ENCODE results near the gene ORC4.

The ORC4 gene

GRCh38 chr2:148020111-148021058, at the start of gene ORC4:
Gene ORC4 (minus strand): TSS chr2:148020737. CDS start chr2:147975958, 44,779 bp downstream.
- peak; percentile 96 for DNase-seq (ENCODE audit: low read depth)

- DNase-seq (ENCODE audit: low read depth): no peak
Measured at GRCh38 chr2:148067801-148068200, 47.3 kb upstream of the ORC4 start.

- no peak for DNase-seq (ENCODE audit: low read depth)
Measured at GRCh38 chr2:148065936-148066335, 45.4 kb upstream of the ORC4 start.

GRCh38 chr2:148063633-148064032, 43.1 kb upstream of the ORC4 start:
- DNase-seq (ENCODE audit: low read depth): no peak

- no peak for DNase-seq (ENCODE audit: low read depth)
Measured at GRCh38 chr2:148058641-148059040, 38.1 kb upstream of the ORC4 start.

GRCh38 chr2:148052687-148053086, 32.1 kb upstream of the ORC4 start:
- DNase-seq (ENCODE audit: low read depth): no peak

GRCh38 chr2:148049284-148049683, 28.7 kb upstream of the ORC4 start:
- no peak for DNase-seq (ENCODE audit: low read depth)

GRCh38 chr2:148048475-148049221, 28.1 kb upstream of the ORC4 start:
- no peak for DNase-seq (ENCODE audit: low read depth)

GRCh38 chr2:148046802-148047201, 26.3 kb upstream of the ORC4 start:
- no peak for DNase-seq (ENCODE audit: low read depth)

- no peak for DNase-seq (ENCODE audit: low read depth)
Measured at GRCh38 chr2:148044322-148044721, 23.8 kb upstream of the ORC4 start.

GRCh38 chr2:148042219-148042618, 21.7 kb upstream of the ORC4 start:
- no peak for DNase-seq (ENCODE audit: low read depth)

- no peak for DNase-seq (ENCODE audit: low read depth)
Measured at GRCh38 chr2:148039783-148040182, 19.2 kb upstream of the ORC4 start.

- DNase-seq (ENCODE audit: low read depth): no peak
Measured at GRCh38 chr2:148032215-148032614, 11.7 kb upstream of the ORC4 start.

- no peak for DNase-seq (ENCODE audit: low read depth)
Measured at GRCh38 chr2:148031152-148031551, 10.6 kb upstream of the ORC4 start.

- DNase-seq (ENCODE audit: low read depth): no peak
Measured at GRCh38 chr2:148028781-148029180, 8.2 kb upstream of the ORC4 start.

GRCh38 chr2:148027822-148028221, 7.3 kb upstream of the ORC4 start:
- DNase-seq (ENCODE audit: low read depth): no peak

- DNase-seq (ENCODE audit: low read depth): no peak
Measured at GRCh38 chr2:148026573-148026972, 6.0 kb upstream of the ORC4 start.

- DNase-seq (ENCODE audit: low read depth): no peak
Measured at GRCh38 chr2:148023861-148024260, 3.3 kb upstream of the ORC4 start.

GRCh38 chr2:148022882-148023281, 2.3 kb upstream of the ORC4 start:
- DNase-seq (ENCODE audit: low read depth): no peak

- DNase-seq (ENCODE audit: low read depth): no peak
Measured at GRCh38 chr2:148022351-148022750, 1.8 kb upstream of the ORC4 start.

GRCh38 chr2:148021886-148022285, 1.3 kb upstream of the ORC4 start:
- no peak for DNase-seq (ENCODE audit: low read depth)

GRCh38 chr2:148021059-148021861, 723 bp upstream of the ORC4 start, which contains the start of gene MBD5:
Gene MBD5 (plus strand): TSS chr2:148021091.
- peak; percentile 38 for DNase-seq (ENCODE audit: low read depth)

Measured in stimulated activated CD8-positive, alpha-beta memory T cell treated with anti-CD3 and anti-CD28 coated beads, Interleukin-4, amount 100 ng/mL, for 24 hours (primary cell).